Stimulated activated CD4-positive, alpha-beta T cell treated with anti-CD3 and anti-CD28 coated beads, Interleukin-12 subunit alpha, Interleukin-12 subunit beta, amount 100 ng/mL, for 48 hours (primary cell): ENCODE results near the gene ADAMTS16.

Source experiments
- DNase-seq, 3 donors: peaks; one replicate each; pipeline ENCODE4 v3.0.0-alpha.2; 2020; ENCODE audit warnings: low read depth in 2 of 3, low spot score in 1 of 3

The ADAMTS16 gene

DNA sequence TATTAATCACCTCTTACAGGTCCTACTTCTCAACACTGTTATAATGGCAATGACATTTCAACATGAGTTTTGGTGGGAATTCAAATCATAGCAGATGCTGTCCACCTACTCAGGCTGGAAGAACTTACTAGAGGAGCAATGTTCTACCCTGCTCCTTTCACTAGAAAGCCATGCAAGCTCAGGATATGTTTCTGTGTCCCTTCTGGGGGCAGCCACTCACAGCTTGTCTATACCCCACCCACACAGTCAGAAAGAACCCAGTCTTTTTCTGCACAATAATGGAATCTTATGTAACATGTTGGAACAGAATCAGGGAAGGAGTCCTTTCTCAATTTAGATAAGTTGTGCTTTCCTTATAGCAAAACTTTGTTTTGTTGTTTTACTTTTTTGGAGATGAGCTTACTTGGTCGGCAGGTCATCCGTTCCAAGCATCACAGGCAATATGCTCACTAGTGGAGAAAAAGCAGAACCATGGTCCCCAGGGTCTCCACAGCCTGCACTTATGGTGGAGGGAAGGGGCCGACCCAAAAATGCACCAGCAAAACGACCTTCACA lies 229.0 kb downstream of the ADAMTS16 start:
- DNase-seq, result no peak
